HUDEP-2 (cell line): Measurements from ENCODE around the gene POMGNT1.

Experiments used
- DNase-seq, 76 experiments: peaks; one replicate each; lab custom pipeline; 2025; ENCODE audit not compliant: unreplicated experiment in 76 of 76; lab: John Stamatoyannopoulos, UW

POMGNT1 gene

GRCh38 chr1:46183926-46184557, 14.2 kb downstream of the POMGNT1 start:
- no peak for DNase-seq

- DNase-seq, result no peak
Observed at GRCh38 chr1:46183079-46183847, 15.0 kb downstream of the POMGNT1 start.

- DNase-seq, result no peak
Observed at GRCh38 chr1:46181343-46182260, 16.6 kb downstream of the POMGNT1 start.

- DNase-seq, result peak in 61 of 76 experiments; percentile 14 to 76 (median 46)
Observed at GRCh38 chr1:46180082-46180616, 18.1 kb downstream of the POMGNT1 start.

- DNase-seq, result peak in 69 of 76 experiments; percentile 6 to 82 (median 53)
Observed at GRCh38 chr1:46179138-46180081, 18.8 kb downstream of the POMGNT1 start.

- no peak for DNase-seq
Observed at GRCh38 chr1:46176211-46176865, 21.9 kb downstream of the POMGNT1 start, which contains the start of gene P3R3URF. Gene P3R3URF, minus strand, starts transcription at chr1:46176488. Its CDS starts 17 bp downstream, at chr1:46176471.

GRCh38 chr1:46175243-46175642, 23.0 kb downstream of the POMGNT1 start:
- no peak for DNase-seq

- DNase-seq, result no peak
Observed at GRCh38 chr1:46174448-46175231, 23.6 kb downstream of the POMGNT1 start, which contains the start of gene TSPAN1. Gene TSPAN1, plus strand, starts transcription at chr1:46175087. Its CDS starts 6,021 bp downstream, at chr1:46181108.

- DNase-seq, result no peak
Observed at GRCh38 chr1:46173361-46173856, 24.8 kb downstream of the POMGNT1 start.

GRCh38 chr1:46172321-46172720, 25.9 kb downstream of the POMGNT1 start:
- no peak for DNase-seq

- no peak for DNase-seq
Observed at GRCh38 chr1:46171871-46172270, 26.4 kb downstream of the POMGNT1 start.

GRCh38 chr1:46171351-46171750, 26.9 kb downstream of the POMGNT1 start:
- DNase-seq, result no peak

GRCh38 chr1:46169811-46170454, 28.3 kb downstream of the POMGNT1 start:
- DNase-seq, result no peak

- no peak for DNase-seq
Observed at GRCh38 chr1:46168477-46168876, 29.8 kb downstream of the POMGNT1 start.

- DNase-seq, result no peak
Observed at GRCh38 chr1:46166521-46167462, 31.4 kb downstream of the POMGNT1 start.

GRCh38 chr1:46160212-46160611, 38.0 kb downstream of the POMGNT1 start:
- DNase-seq, result no peak
